Duodenal mucosa (tissue), 2 donors: ENCODE results near the gene ZNF232.
"Not testable (repeated sequence)": the region's sequence is repeated elsewhere in the genome, so short reads cannot be mapped to it uniquely, and the experiment has no call there.

Experiments used
- H3K27ac ChIP-seq: one replicate; pipeline ENCODE4 v1.7.0; 2013; ENCODE audit warnings: low read depth, low read length
- H3K27me3 ChIP-seq, 2 donors: one replicate each; pipeline ENCODE4 v1.7.0; 2013; ENCODE audit warnings: low read length in 2 of 2, control low read depth in 1 of 2; ENCODE audit not compliant: insufficient read depth in 2 of 2, control insufficient read depth in 1 of 2
- H3K36me3 ChIP-seq, 2 donors: one replicate each; pipeline ENCODE4 v1.7.0; 2013; ENCODE audit warnings: low read length in 2 of 2, control low read depth in 1 of 2; ENCODE audit not compliant: insufficient read depth in 2 of 2, control insufficient read depth in 1 of 2
- H3K4me1 ChIP-seq, 2 donors: one replicate each; pipeline ENCODE4 v1.7.0; 2013; ENCODE audit warnings: low read length in 2 of 2, control low read depth in 1 of 2; ENCODE audit not compliant: insufficient read depth in 2 of 2, control insufficient read depth in 1 of 2
- H3K4me3 ChIP-seq, 2 donors: one replicate each; pipeline ENCODE4 v1.7.0; 2013; ENCODE audit warnings: low read length in 2 of 2, low read depth in 1 of 2
- H3K9ac ChIP-seq, 2 donors: one replicate each; pipeline ENCODE4 v1.7.0; 2013; ENCODE audit warnings: low read length in 2 of 2, low read depth in 1 of 2
- H3K9me3 ChIP-seq, 2 donors: one replicate each; pipeline ENCODE4 v1.7.0; 2013; ENCODE audit warnings: low read length in 2 of 2, control low read depth in 1 of 2; ENCODE audit not compliant: control insufficient read depth in 1 of 2

Gene ZNF232

GRCh38 chr17:5122056-5122455 is 10.4 kb upstream of the ZNF232 start:
- not testable (repeated sequence) for H3K4me1 ChIP-seq, H3K36me3 ChIP-seq, H3K9me3 ChIP-seq, H3K27ac ChIP-seq, H3K9ac ChIP-seq
- peaks cover 0 to 13% of the 10 kb centered on the region in 2 donors for H3K27me3 ChIP-seq
- H3K4me3 ChIP-seq = peak overlapping the region in 1 of 2 donors; percentile 55

- no peaks in the 10 kb centered on the region for H3K9me3 ChIP-seq
- no peak overlapping the region for H3K27ac ChIP-seq
Measured at GRCh38 chr17:5121186-5121841, 9.6 kb upstream of the ZNF232 start.

DNA sequence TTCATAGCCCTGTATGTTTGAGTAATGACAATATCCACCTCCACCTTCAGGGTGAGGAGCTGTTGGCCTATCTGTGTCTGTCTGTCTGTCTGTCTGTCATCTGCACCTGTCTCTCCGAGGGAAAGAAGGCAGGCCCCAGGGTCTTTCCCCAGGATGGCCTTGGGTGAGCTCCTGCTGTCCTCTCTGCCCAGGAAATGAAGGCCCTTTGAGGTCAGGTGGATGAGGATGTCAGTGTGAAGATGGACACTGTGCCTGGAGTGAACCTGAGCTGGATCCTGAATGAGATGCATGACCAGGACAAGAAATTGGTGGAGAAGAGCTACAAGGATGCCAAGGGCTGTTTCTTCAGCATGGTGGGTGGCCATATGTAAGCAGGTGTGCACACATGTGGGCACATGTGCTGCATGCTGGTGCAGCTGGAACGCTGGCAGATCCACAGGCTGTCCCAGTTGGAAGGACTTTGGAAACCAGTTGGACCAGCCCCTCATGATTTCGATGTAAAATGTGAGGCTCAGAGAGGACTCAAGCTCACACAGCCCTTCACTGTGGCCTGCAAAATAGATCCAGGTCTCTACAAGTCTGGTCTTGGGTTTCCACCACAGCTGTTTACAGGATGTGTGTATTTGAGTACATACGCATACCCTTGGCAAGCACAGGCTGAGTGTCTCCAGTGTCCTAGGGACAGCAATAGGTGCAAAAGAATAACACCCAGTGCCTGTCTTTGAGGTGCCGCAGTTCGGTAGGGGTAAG is 8.9 kb upstream of the ZNF232 start:
- H3K27ac ChIP-seq, H3K9ac ChIP-seq, H3K9me3 ChIP-seq, H3K36me3 ChIP-seq, H3K4me3 ChIP-seq, H3K4me1 ChIP-seq: not testable (repeated sequence)
- peaks cover 10 to 18% of the 10 kb centered on the region in 2 donors for H3K27me3 ChIP-seq

More at GRCh38 chr17:5121186-5121841, 9.6 kb upstream of the ZNF232 start:
- peaks cover 3 to 18% of the 10 kb centered on the region in 2 donors for H3K27me3 ChIP-seq
- H3K4me3 ChIP-seq = no peak overlapping the region
- no peaks in the 10 kb centered on the region for H3K36me3 ChIP-seq
- H3K9ac ChIP-seq = no peak overlapping the region
- H3K4me1 ChIP-seq = peaks cover 0 to 3% of the 10 kb centered on the region in 2 donors

DNA sequence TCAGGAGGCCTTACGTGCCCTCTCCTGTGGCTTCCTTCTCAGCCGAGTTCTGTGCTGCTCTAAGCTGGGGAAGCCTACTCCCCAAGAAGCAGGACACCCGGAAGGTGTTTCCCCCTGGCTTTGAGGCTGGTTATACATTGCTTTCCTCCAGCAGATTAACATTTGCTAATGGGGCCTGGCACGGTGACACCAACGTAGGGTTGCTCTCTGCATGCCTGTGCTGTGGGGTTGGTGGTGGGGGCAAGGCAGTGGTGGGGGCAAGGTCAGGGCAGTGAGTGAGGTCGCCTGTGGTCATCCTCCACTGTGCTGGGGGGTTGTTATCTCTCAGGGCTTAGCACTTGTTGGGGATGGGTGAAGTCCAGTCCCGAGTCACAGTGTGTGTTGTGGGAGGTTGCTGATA is 8.4 kb upstream of the ZNF232 start:
- H3K27me3 ChIP-seq = peaks cover 12 to 18% of the 10 kb centered on the region in 2 donors
- no peak overlapping the region for H3K4me3 ChIP-seq
- H3K9ac ChIP-seq = no peak overlapping the region
- no peaks in the 10 kb centered on the region for H3K36me3 ChIP-seq
- peaks cover 0 to 3% of the 10 kb centered on the region in 2 donors for H3K4me1 ChIP-seq
- H3K27ac ChIP-seq = no peak overlapping the region
- no peaks in the 10 kb centered on the region for H3K9me3 ChIP-seq

- Histone ChIP-seq H3K9ac (no peak overlapping the region), H3K36me3 (no peaks in the 10 kb centered on the region), H3K27ac (no peak overlapping the region), H3K27me3 (peaks cover 11 to 12% of the 10 kb centered on the region in 2 donors), H3K4me1 (peaks cover 0 to 3% of the 10 kb centered on the region in 2 donors), H3K9me3 (no peaks in the 10 kb centered on the region), H3K4me3 (no peak overlapping the region)
Measured at GRCh38 chr17:5118219-5118618, 6.5 kb upstream of the ZNF232 start.

GRCh38 chr17:5115673-5116651 is 4.3 kb upstream of the ZNF232 start, which contains the start of gene USP6:
Gene USP6 (plus strand): TSS chr17:5116032. CDS start chr17:5130368, 14,336 bp downstream.
- no peak within 1 kb of the TSS for H3K4me3 ChIP-seq
- no peaks in the 10 kb centered on the region for H3K9me3 ChIP-seq
- no peaks in the 10 kb centered on the region for H3K36me3 ChIP-seq
- no peak within 1 kb of the TSS for H3K27ac ChIP-seq
- peaks cover 8 to 12% of the 10 kb centered on the region in 2 donors for H3K27me3 ChIP-seq
- H3K9ac ChIP-seq = no peak within 1 kb of the TSS
- peaks cover 3 to 7% of the 10 kb centered on the region in 2 donors for H3K4me1 ChIP-seq

GRCh38 chr17:5110816-5111215 is 862 bp downstream of the ZNF232 start:
- Histone ChIP-seq H3K9me3 (peaks cover 6 to 11% of the 10 kb centered on the region in 2 donors), H3K36me3 (peaks cover 18 to 30% of the 10 kb centered on the region in 2 donors), H3K27ac (no peak overlapping the region), H3K4me3 (peak overlapping the region; percentile 94 to 97), H3K27me3 (peaks cover 0 to 4% of the 10 kb centered on the region in 2 donors), H3K4me1 (peaks cover 8 to 11% of the 10 kb centered on the region in 2 donors), H3K9ac (peak overlapping the region; percentile 81 to 94)

GRCh38 chr17:5100832-5101231 is 10.8 kb downstream of the ZNF232 start:
- H3K9me3 ChIP-seq = peaks cover 14 to 17% of the 10 kb centered on the region in 2 donors

GRCh38 chr17:5099271-5099670 is 12.4 kb downstream of the ZNF232 start:
- no peaks in the 10 kb centered on the region for H3K27me3 ChIP-seq

More at GRCh38 chr17:5100832-5101231, 10.8 kb downstream of the ZNF232 start:
- Histone ChIP-seq H3K4me1 (no peaks in the 10 kb centered on the region), H3K27ac (no peak overlapping the region), H3K4me3 (no peak overlapping the region), H3K27me3 (no peaks in the 10 kb centered on the region), H3K36me3 (peaks cover under 1 to 6% of the 10 kb centered on the region in 2 donors), H3K9ac (no peak overlapping the region)

More at GRCh38 chr17:5099271-5099670, 12.4 kb downstream of the ZNF232 start:
- H3K4me3 ChIP-seq = no peak overlapping the region
- no peak overlapping the region for H3K9ac ChIP-seq
- H3K27ac ChIP-seq = no peak overlapping the region
- no peaks in the 10 kb centered on the region for H3K4me1 ChIP-seq
- no peaks in the 10 kb centered on the region for H3K36me3 ChIP-seq
- peaks cover 21 to 25% of the 10 kb centered on the region in 2 donors for H3K9me3 ChIP-seq
